Upper lobe of left lung (tissue), 4 donors: ENCODE measurements around the gene MVB12B.

Experiments used
- EP300 ChIP-seq, 4 donors: sonication (generic); formaldehyde crosslinking; IDR thresholded peaks; one replicate each; pipeline ENCODE4 v1.5.1; 2017; ENCODE audit warnings: antibody characterized with exemption in 4 of 4, control low read depth in 2 of 4
- POLR2A ChIP-seq, 4 donors: fragments of 450-650 bp; IDR thresholded peaks; one replicate each; pipeline ENCODE4 v1.5.1; 2016 to 2017; ENCODE audit warnings: antibody characterized with exemption in 4 of 4, mild to moderate bottlenecking in 2 of 4
- TF ChIP-seq, protein P1 (sequence below), 6 experiments: fragments of 450-650 bp in 4 of 6; fragments of 200-600 bp in 2 of 6; sonication (generic) in 2 of 6; IDR thresholded peaks; one replicate each; pipeline ENCODE4 v1.5.1; 2016 to 2019; ENCODE audit warnings: antibody characterized with exemption in 6 of 6

DNA sequence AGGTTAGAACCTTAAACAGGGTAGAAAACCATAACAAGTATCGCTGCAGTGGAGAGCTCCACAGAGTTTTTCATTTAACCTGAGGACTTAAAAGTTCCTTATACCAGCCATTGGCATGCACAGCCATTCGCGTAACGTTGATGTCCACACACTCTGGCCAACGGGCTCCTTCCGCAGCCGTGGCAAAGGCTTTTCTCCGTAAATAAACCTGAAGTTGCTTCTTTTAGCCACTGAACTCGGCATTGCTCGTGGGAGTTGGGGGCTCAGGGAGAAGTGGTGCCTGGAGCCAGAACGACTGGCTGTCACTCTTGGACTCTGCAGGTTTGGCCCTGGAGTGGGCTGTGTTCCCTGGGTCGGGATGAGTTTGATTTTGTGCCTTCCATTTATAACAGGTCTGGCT, 161.2 kb downstream of the MVB12B start:
- TF ChIP-seq, protein P1, sequence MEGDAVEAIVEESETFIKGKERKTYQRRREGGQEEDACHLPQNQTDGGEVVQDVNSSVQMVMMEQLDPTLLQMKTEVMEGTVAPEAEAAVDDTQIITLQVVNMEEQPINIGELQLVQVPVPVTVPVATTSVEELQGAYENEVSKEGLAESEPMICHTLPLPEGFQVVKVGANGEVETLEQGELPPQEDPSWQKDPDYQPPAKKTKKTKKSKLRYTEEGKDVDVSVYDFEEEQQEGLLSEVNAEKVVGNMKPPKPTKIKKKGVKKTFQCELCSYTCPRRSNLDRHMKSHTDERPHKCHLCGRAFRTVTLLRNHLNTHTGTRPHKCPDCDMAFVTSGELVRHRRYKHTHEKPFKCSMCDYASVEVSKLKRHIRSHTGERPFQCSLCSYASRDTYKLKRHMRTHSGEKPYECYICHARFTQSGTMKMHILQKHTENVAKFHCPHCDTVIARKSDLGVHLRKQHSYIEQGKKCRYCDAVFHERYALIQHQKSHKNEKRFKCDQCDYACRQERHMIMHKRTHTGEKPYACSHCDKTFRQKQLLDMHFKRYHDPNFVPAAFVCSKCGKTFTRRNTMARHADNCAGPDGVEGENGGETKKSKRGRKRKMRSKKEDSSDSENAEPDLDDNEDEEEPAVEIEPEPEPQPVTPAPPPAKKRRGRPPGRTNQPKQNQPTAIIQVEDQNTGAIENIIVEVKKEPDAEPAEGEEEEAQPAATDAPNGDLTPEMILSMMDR (IDR thresholded peaks at IDR 0.05), result no peak
- TF ChIP-seq EP300 (IDR thresholded peaks at IDR 0.05) (no peak), POLR2A (IDR thresholded peaks at IDR 0.05) (no peak)
